ENCODE results near the gene PWWP2B.

DNA sequence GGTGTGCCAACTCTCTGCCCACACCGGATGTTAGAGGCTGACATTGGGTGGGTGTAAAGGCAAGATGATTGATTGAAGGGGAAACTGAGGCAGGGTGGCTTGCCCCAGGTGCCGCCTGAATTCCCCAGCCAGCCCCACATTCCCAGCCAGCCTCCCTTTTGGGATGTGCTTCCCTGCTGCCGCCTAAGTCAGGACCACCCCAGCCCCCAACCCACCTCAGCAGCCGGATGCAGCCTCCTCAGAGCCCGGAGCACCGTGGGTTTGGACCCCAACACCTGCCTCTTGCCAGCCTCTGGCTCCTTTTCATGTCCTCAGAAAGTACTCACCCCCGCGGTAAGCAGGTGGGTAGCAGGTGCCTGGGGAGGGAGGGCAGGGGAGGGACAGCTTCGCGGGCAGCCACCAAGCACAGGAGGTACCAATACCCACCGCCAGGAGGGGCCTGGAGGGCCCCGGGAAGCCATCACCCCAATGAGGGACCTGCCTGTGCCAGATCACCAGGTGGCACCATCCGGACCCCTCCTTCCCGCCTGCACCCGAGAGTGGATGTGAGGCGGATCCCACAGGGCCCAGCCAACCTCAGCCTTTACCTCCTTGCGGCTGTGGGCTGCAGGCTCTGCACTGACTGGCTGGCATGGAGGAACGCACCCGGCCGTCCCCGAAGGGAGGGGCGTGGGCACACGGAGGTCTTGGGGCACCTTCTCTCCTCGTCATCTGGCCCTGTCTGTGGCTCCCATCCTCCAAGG, 60.5 kb downstream of the PWWP2B start:
- TF ChIP-seq MAFK (IDR thresholded peaks at IDR 0.05; ENCODE audit: low read depth, low read length) (no peak), CEBPB (IDR thresholded peaks at IDR 0.05; ENCODE audit: low read depth, low read length) (no peak), RFX5 (IDR thresholded peaks at IDR 0.05; ENCODE audit: low read depth, low read length) (no peak), POLR2A (IDR thresholded peaks at IDR 0.05; ENCODE audit: low read depth, low read length) (no peak), CHD1 (IDR thresholded peaks at IDR 0.05; ENCODE audit: low read depth, low read length) (no peak), FOS (IDR thresholded peaks at IDR 0.05; ENCODE audit: low read depth, low read length) (no peak), MXI1 (IDR thresholded peaks at IDR 0.05; ENCODE audit: borderline replicate concordance, low read depth, low read length) (no peak), MAZ (IDR thresholded peaks at IDR 0.05; ENCODE audit: borderline replicate concordance, low read depth, low read length) (no peak), ELK1 (IDR thresholded peaks at IDR 0.05; ENCODE audit: borderline replicate concordance, low read depth, low read length) (no peak)
- TF ChIP-seq, protein P1, sequence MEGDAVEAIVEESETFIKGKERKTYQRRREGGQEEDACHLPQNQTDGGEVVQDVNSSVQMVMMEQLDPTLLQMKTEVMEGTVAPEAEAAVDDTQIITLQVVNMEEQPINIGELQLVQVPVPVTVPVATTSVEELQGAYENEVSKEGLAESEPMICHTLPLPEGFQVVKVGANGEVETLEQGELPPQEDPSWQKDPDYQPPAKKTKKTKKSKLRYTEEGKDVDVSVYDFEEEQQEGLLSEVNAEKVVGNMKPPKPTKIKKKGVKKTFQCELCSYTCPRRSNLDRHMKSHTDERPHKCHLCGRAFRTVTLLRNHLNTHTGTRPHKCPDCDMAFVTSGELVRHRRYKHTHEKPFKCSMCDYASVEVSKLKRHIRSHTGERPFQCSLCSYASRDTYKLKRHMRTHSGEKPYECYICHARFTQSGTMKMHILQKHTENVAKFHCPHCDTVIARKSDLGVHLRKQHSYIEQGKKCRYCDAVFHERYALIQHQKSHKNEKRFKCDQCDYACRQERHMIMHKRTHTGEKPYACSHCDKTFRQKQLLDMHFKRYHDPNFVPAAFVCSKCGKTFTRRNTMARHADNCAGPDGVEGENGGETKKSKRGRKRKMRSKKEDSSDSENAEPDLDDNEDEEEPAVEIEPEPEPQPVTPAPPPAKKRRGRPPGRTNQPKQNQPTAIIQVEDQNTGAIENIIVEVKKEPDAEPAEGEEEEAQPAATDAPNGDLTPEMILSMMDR (conservative IDR thresholded peaks at IDR 0.05; ENCODE audit: low read depth, low read length): no peak
- TF ChIP-seq, protein P2, sequence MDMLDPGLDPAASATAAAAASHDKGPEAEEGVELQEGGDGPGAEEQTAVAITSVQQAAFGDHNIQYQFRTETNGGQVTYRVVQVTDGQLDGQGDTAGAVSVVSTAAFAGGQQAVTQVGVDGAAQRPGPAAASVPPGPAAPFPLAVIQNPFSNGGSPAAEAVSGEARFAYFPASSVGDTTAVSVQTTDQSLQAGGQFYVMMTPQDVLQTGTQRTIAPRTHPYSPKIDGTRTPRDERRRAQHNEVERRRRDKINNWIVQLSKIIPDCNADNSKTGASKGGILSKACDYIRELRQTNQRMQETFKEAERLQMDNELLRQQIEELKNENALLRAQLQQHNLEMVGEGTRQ (IDR thresholded peaks at IDR 0.05; ENCODE audit: low read depth, low read length): no peak

Measured in IMR-90 (cell line).